ENCODE data around the gene KCND3. TPM values are rescaled to one million over a fixed set of nuclear protein-coding genes. Genes with fewer than 3 reads are reported as not detected.

The KCND3 gene
- total RNA-seq, 1 donor from 2014 or later: 0.15 TPM

- Mint-ChIP-seq H3K9me3 (ENCODE audit: unreplicated experiment) (no peaks in the 10 kb centered on the region), H3K36me3 (ENCODE audit: low read depth, unreplicated experiment) (no peaks in the 10 kb centered on the region), H3K4me3 (ENCODE audit: unreplicated experiment) (no peak overlapping the region), H3K27ac (ENCODE audit: unreplicated experiment) (no peak overlapping the region), H3K27me3 (ENCODE audit: unreplicated experiment) (no peaks in the 10 kb centered on the region), H3K4me1 (ENCODE audit: unreplicated experiment) (no peaks in the 10 kb centered on the region)
- TF ChIP-seq CTCF (IDR thresholded peaks at IDR 0.05; ENCODE audit: unreplicated experiment): no peak
- no peak for DNase-seq (ENCODE audit: low spot score)
These were observed 37.0 kb upstream of the KCND3 start for GRCh38 chr1:112026501-112026900.

DNA sequence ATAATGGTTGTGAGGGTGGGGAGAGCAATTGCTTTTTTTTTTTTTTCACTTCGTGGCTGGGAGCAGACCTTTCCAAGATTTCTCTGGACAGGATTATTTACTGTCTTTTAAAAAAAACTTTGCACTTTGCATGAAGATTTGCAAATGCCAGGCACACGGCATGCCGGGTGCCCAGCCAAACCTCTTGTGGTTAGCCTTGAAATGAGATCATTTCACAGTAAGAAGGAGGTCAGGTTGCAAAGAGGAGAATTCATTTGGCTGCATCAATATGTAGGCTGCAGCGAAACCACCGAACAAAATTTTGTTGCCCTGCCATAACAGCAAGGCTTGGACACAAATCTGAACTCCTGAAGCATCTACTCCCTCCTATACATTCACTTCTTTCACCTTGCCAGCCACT lies 36.5 kb upstream of the KCND3 start:
- Mint-ChIP-seq H3K9me3 (ENCODE audit: unreplicated experiment) (no peaks in the 10 kb centered on the region), H3K27me3 (ENCODE audit: unreplicated experiment) (no peaks in the 10 kb centered on the region), H3K36me3 (ENCODE audit: low read depth, unreplicated experiment) (no peaks in the 10 kb centered on the region), H3K4me1 (ENCODE audit: unreplicated experiment) (no peaks in the 10 kb centered on the region), H3K27ac (ENCODE audit: unreplicated experiment) (no peak overlapping the region), H3K4me3 (ENCODE audit: unreplicated experiment) (no peak overlapping the region)
- DNase-seq (ENCODE audit: low spot score): no peak
- no peak for TF ChIP-seq CTCF (IDR thresholded peaks at IDR 0.05; ENCODE audit: unreplicated experiment)

- Mint-ChIP-seq H3K27me3 (ENCODE audit: unreplicated experiment) (no peaks in the 10 kb centered on the region), H3K27ac (ENCODE audit: unreplicated experiment) (no peak overlapping the region), H3K4me3 (ENCODE audit: unreplicated experiment) (no peak overlapping the region), H3K36me3 (ENCODE audit: low read depth, unreplicated experiment) (no peaks in the 10 kb centered on the region), H3K4me1 (ENCODE audit: unreplicated experiment) (no peaks in the 10 kb centered on the region), H3K9me3 (ENCODE audit: unreplicated experiment) (no peaks in the 10 kb centered on the region)
- DNase-seq (ENCODE audit: low spot score): no peak
- TF ChIP-seq CTCF (IDR thresholded peaks at IDR 0.05; ENCODE audit: unreplicated experiment): no peak
These were observed 31.8 kb upstream of the KCND3 start for GRCh38 chr1:112021263-112021662.

DNA sequence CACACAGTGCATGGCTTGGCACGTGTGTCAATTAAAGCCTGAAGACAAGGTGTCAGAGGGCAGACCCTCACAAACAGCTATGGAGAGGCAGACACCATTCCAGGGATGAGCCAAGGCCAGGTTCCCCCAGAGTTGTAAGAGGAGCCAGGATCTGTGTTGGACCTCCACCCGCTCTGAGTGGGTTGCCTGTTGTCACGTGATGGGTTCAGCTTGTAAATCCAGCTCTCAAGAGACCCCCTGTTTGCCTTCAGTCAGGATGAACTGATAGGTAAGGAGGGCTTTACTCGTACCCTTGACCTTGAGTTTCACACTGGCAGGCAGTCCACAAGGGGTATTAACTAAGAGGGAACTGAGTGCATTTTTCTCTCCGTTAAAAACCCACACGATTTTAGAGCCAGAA lies 27.7 kb upstream of the KCND3 start:
- no peak overlapping the region for H3K4me3 Mint-ChIP-seq (ENCODE audit: unreplicated experiment)
- H3K27ac Mint-ChIP-seq (ENCODE audit: unreplicated experiment): no peak overlapping the region
- no peak for DNase-seq (ENCODE audit: low spot score)
- H3K9me3 Mint-ChIP-seq (ENCODE audit: unreplicated experiment): no peaks in the 10 kb centered on the region
- H3K36me3 Mint-ChIP-seq (ENCODE audit: low read depth, unreplicated experiment): no peaks in the 10 kb centered on the region
- no peaks in the 10 kb centered on the region for H3K4me1 Mint-ChIP-seq (ENCODE audit: unreplicated experiment)
- no peaks in the 10 kb centered on the region for H3K27me3 Mint-ChIP-seq (ENCODE audit: unreplicated experiment)
- no peak for TF ChIP-seq CTCF (IDR thresholded peaks at IDR 0.05; ENCODE audit: unreplicated experiment)

DNA sequence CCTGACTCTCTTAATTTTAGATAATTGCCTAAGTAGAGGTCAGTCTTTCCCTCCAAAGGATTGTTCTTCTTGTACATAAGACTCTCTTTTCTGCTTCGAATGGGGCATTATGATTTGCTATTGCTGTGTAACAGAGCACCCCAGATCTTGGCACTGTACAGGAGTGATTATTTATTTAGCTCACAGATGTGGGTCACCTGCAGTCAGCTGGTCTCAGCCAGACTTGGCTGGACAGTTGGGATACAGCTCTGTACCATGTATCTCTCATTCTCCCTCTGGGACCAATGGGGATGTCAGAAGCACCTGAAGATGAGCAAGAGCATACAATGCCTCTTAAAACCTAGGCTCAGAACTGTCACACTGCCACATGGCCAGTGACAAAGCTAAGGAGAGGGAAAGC lies 23.4 kb upstream of the KCND3 start:
- DNase-seq (ENCODE audit: low spot score): no peak
- Mint-ChIP-seq H3K9me3 (ENCODE audit: unreplicated experiment) (no peaks in the 10 kb centered on the region), H3K36me3 (ENCODE audit: low read depth, unreplicated experiment) (no peaks in the 10 kb centered on the region), H3K4me1 (ENCODE audit: unreplicated experiment) (no peaks in the 10 kb centered on the region), H3K4me3 (ENCODE audit: unreplicated experiment) (no peak overlapping the region), H3K27ac (ENCODE audit: unreplicated experiment) (no peak overlapping the region), H3K27me3 (ENCODE audit: unreplicated experiment) (no peaks in the 10 kb centered on the region)
- TF ChIP-seq CTCF (IDR thresholded peaks at IDR 0.05; ENCODE audit: unreplicated experiment): no peak
